Activated CD8-positive, alpha-beta T cell treated with anti-CD3 and anti-CD28 coated beads, Interleukin-2, amount 10 ng/mL, durations not matched to agents 7 days and 5 days (primary cell): ENCODE results near the gene SNTG2. TPM values are rescaled to one million over a fixed set of nuclear protein-coding genes. Genes with fewer than 3 reads are reported as not detected.
"Not testable (repeated sequence)": the region's sequence is repeated elsewhere in the genome, so short reads cannot be mapped to it uniquely, and the experiment has no call there.

Source experiments
- ATAC-seq: fragments of 150-1000 bp; cut with Tn5 transposase; one replicate; pipeline ENCODE4 v1.10.0; 2021; ENCODE audit warnings: moderate library complexity
- CTCF ChIA-PET: fragments of 350-600 bp; sonication (Branson Sonifier 250); formaldehyde crosslinking; loops from one replicate; lab custom pipeline; 2021; ENCODE audit warnings: antibody characterized with exemption; lab: Charles Lee
- POLR2A ChIA-PET: fragments of 350-600 bp; sonication (Branson Sonifier 250); formaldehyde crosslinking; loops from one replicate; lab custom pipeline; 2021; ENCODE audit warnings: antibody characterized with exemption; lab: Charles Lee
- DNase-seq: peaks from one replicate; pipeline ENCODE4 v3.0.0-alpha.2; 2020
- H3K27ac Mint-ChIP-seq: one replicate; pipeline ENCODE4 v1.8.0; 2021; ENCODE audit warnings: mild to moderate bottlenecking, mixed read lengths
- H3K27me3 Mint-ChIP-seq: one replicate; pipeline ENCODE4 v1.8.0; 2021; ENCODE audit warnings: low read depth, mixed read lengths
- H3K36me3 Mint-ChIP-seq: one replicate; pipeline ENCODE4 v1.8.0; 2021; ENCODE audit warnings: low read depth, mixed read lengths
- H3K4me1 Mint-ChIP-seq: one replicate; pipeline ENCODE4 v1.8.0; 2021; ENCODE audit warnings: low read depth, mixed read lengths
- H3K4me3 Mint-ChIP-seq: one replicate; pipeline ENCODE4 v1.8.0; 2021; ENCODE audit warnings: mild to moderate bottlenecking, mixed read lengths
- H3K9me3 Mint-ChIP-seq: one replicate; pipeline ENCODE4 v1.8.0; 2022; ENCODE audit warnings: mixed read lengths; ENCODE audit not compliant: insufficient read depth
- total RNA-seq, 2 experiments: library from RNA; stranded (reverse); gene quantifications; one replicate each; pipeline ENCODE4 v1.2.3, GENCODE V29; 2021

Gene SNTG2
- total RNA-seq, 2 experiments from 2014 or later, result 1.6 to 2.5 TPM

DNA sequence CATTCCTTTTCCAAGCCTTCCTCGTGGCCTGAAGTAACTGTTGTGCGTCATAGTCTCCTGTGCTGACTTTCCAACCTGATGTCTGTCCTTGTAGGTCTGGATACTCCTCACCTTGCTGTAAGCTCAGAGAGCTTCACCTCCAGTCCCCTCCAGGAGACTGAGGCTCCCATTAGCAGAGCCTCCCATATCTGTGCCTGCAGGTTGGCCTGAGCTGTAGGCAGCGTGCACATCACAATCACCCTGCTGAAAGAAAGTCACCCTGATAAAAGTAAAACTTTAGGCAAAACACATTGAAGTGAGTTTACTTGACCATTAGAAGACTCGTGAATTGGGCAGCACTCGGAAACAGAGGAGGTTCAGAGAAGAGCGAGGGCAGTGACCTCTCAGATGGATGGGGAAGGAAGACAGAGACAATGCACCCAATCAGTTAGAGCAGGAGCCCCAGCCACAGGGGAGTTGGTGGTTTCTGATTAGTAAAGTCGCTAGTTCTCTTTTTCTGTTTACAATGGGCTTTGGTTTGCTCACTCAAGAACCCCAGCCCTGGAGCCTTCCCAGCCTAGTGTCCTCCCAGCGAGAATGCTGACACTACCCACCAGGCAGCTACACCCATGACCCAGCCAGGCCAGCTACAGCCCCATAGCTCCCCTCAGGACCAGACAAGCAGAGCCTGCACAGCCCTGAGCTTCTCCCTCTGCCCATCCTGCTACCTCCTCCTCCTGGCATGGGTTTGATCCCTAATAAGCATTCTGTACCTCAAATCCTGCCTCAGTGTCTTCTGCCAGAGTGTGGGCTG is 450.5 kb downstream of the SNTG2 start:
- ATAC-seq, result no peak
- Mint-ChIP-seq H3K36me3 (no peaks in the 10 kb centered on the region), H3K4me3 (no peak overlapping the region), H3K4me1 (no peaks in the 10 kb centered on the region), H3K27me3 (no peaks in the 10 kb centered on the region), H3K27ac (no peak overlapping the region), H3K9me3 (no peaks in the 10 kb centered on the region)
- no peak for DNase-seq
- ChIA-PET CTCF (no interaction called here), POLR2A (no interaction called here)

DNA sequence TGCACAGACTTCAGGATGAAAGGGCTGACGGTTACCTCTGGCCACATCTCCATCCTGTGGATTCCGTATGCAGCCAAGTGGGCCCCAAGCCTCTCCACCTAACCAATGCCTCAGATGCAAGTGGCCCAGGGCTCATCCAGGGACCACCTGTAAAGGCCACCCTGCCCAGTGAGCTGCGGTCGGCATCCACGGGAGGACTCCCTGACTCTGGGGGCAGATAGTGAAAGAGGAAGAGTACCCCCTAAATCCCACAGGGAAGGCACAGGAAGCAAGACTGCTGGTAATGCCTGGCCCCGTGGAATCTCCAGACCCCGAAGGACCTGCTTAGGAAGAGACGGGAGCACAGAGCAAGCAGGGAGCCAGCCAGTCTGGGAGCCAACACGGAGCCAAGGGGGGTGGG is 451.4 kb downstream of the SNTG2 start:
- Mint-ChIP-seq H3K4me1 (no peaks in the 10 kb centered on the region), H3K4me3 (no peak overlapping the region), H3K36me3 (no peaks in the 10 kb centered on the region), H3K27me3 (no peaks in the 10 kb centered on the region), H3K9me3 (no peaks in the 10 kb centered on the region), H3K27ac (no peak overlapping the region)
- ChIA-PET CTCF (no interaction called here), POLR2A (no interaction called here)
- DNase-seq (no peak), ATAC-seq (no peak)

- ChIA-PET POLR2A (no interaction called here), CTCF (no interaction called here)
These were observed 452.9 kb downstream of the SNTG2 start for GRCh38 chr2:1403565-1403964.

DNA sequence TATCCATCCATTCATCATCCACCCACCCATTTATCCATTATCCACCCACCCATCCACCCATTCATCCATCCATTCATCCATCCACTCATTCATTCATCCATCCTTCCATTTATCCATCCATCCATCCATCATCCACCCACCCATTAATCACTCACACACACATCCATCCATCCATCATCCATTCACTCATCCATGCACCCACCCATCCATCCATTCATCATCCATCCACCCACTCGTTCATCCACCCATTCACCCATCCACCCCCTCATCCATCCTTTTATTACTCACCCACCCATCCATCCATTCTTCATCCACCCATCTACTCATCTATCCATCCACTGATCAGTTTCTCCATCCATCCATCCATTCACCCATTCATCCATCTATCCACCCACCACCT is 454.5 kb downstream of the SNTG2 start:
- Mint-ChIP-seq H3K4me1 (no peaks in the 10 kb centered on the region), H3K9me3 (no peaks in the 10 kb centered on the region), H3K4me3 (no peak overlapping the region), H3K36me3 (no peaks in the 10 kb centered on the region), H3K27me3 (no peaks in the 10 kb centered on the region), H3K27ac (no peak overlapping the region)
- DNase-seq, result no peak
- ATAC-seq, result no peak
- CTCF ChIA-PET, result no interaction called here
- POLR2A ChIA-PET, result no interaction called here

More at GRCh38 chr2:1403565-1403964, 452.9 kb downstream of the SNTG2 start:
- Mint-ChIP-seq H3K36me3 (no peaks in the 10 kb centered on the region), H3K4me1 (no peaks in the 10 kb centered on the region), H3K27me3 (no peaks in the 10 kb centered on the region), H3K9me3 (no peaks in the 10 kb centered on the region), H3K4me3 (no peak overlapping the region), H3K27ac (no peak overlapping the region)
- no peak for DNase-seq
- no peak for ATAC-seq

- Mint-ChIP-seq H3K4me3 (no peak overlapping the region), H3K9me3 (no peaks in the 10 kb centered on the region), H3K27me3 (no peaks in the 10 kb centered on the region), H3K4me1 (no peaks in the 10 kb centered on the region), H3K36me3 (no peaks in the 10 kb centered on the region), H3K27ac (no peak overlapping the region)
- DNase-seq (no peak), ATAC-seq (no peak)
- ChIA-PET CTCF (no interaction called here), POLR2A (no interaction called here)
These were observed 455.3 kb downstream of the SNTG2 start for GRCh38 chr2:1405967-1406366.

GRCh38 chr2:1406434-1406833 is 455.8 kb downstream of the SNTG2 start:
- H3K27ac Mint-ChIP-seq, result no peak overlapping the region
- H3K9me3 Mint-ChIP-seq, result no peaks in the 10 kb centered on the region
- H3K27me3 Mint-ChIP-seq, result no peaks in the 10 kb centered on the region
- H3K36me3 Mint-ChIP-seq, result no peaks in the 10 kb centered on the region
- ATAC-seq (no peak), DNase-seq (no peak)
- no peaks in the 10 kb centered on the region for H3K4me1 Mint-ChIP-seq
- no peak overlapping the region for H3K4me3 Mint-ChIP-seq
- CTCF ChIA-PET, result no interaction called here
- POLR2A ChIA-PET, result no interaction called here

DNA sequence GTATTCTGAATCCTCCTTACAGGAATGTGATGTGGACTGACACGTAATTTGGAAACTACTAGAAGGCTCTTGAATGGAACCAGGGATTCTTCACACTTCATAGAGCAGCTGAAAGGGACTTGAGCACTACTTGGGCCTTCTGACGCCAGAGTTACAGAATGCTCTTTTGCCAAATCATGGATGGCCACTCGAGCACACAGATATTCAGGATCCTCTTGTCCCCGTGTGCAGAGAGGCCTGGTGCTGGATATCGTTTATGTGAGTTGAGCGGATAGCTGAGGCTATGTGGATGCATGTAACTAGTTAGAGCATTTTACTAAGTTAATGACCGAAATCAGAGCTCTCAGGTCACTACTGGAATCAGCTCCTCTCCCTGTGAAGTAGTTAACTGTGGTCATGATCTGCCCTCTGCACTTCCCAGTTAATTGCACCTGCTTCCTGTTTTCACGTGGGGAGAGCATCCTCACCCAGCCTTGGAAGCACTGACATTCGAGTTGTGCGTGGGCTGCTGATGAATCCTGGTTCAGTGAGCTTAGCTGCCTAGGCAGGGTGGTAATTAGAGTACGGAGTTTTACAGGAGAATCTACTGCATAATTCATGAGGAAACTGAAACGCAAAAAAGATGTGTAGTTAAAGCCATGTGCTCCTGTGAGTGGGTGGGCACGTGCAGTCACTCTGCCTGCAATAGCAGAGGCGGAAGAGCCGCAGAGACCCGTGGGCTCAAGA is 457.5 kb downstream of the SNTG2 start:
- ChIA-PET POLR2A (no interaction called here), CTCF (no interaction called here)
- ATAC-seq, result no peak

GRCh38 chr2:1413156-1413710 is 462.6 kb downstream of the SNTG2 start, which contains the start of gene TPO:
Gene TPO, plus strand, starts transcription at chr2:1413463. Its CDS starts 946 bp downstream, at chr2:1414409.
- H3K4me3 Mint-ChIP-seq, result no peak within 1 kb of the TSS
- POLR2A ChIA-PET, result no interaction called here
- H3K4me1 Mint-ChIP-seq, result no peaks in the 10 kb centered on the region
- no peak within 1 kb of the TSS for H3K27ac Mint-ChIP-seq
- ATAC-seq, result no peak
- H3K27me3 Mint-ChIP-seq, result no peaks in the 10 kb centered on the region
- no peak for DNase-seq
- no peaks in the 10 kb centered on the region for H3K36me3 Mint-ChIP-seq
- CTCF ChIA-PET, result no interaction called here
- no peaks in the 10 kb centered on the region for H3K9me3 Mint-ChIP-seq

More for the DNA sequence above, 457.5 kb downstream of the SNTG2 start:
- no peaks in the 10 kb centered on the region for H3K4me1 Mint-ChIP-seq
- no peak overlapping the region for H3K4me3 Mint-ChIP-seq
- no peak overlapping the region for H3K27ac Mint-ChIP-seq
- no peaks in the 10 kb centered on the region for H3K27me3 Mint-ChIP-seq
- no peak for DNase-seq
- H3K36me3 Mint-ChIP-seq, result no peaks in the 10 kb centered on the region
- no peaks in the 10 kb centered on the region for H3K9me3 Mint-ChIP-seq

- H3K4me1 Mint-ChIP-seq, result no peaks in the 10 kb centered on the region
- ATAC-seq, result no peak
- no peak overlapping the region for H3K27ac Mint-ChIP-seq
- no peaks in the 10 kb centered on the region for H3K9me3 Mint-ChIP-seq
- no peaks in the 10 kb centered on the region for H3K36me3 Mint-ChIP-seq
- CTCF ChIA-PET, result no interaction called here
- POLR2A ChIA-PET, result no interaction called here
- no peaks in the 10 kb centered on the region for H3K27me3 Mint-ChIP-seq
- no peak overlapping the region for H3K4me3 Mint-ChIP-seq
- no peak for DNase-seq
These were observed 463.5 kb downstream of the SNTG2 start for GRCh38 chr2:1414121-1414520.

DNA sequence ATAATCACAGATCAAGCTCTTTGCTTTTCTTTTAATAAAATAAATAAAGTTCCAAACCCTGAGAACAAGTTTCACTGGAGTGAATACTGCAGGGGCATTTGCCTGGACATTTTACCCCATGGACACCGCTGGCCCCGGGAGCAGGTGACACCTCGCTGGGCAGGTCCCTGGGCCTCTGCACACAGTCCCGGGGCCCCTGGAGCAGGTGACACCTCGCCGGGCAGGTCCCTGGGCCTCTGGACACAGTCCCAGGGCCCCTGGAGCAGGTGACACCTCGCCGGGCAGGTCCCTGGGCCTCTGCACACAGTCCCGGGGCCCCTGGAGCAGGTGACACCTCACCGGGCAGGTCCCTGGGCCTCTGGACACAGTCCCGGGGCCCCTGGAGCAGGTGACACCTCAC is 464.3 kb downstream of the SNTG2 start:
- POLR2A ChIA-PET, ATAC-seq, CTCF ChIA-PET: not testable (repeated sequence)

DNA sequence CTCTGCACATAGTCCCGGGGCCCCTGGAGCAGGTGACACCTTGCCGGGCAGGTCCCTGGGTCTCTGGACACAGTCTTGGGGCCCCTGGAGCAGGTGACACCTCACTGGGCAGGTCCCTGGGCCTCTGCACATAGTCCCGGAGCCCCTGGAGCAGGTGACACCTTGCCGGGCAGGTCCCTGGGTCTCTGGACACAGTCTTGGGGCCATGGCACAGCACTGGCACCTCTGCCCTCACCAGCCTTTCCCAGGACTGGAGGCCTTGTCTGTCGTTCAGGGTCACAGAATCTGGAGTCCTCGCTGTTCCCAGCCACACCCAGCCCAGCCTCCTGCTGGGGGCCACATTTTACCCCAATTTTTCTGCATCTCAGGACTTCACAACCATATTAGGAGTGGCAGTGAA is 464.9 kb downstream of the SNTG2 start:
- POLR2A ChIA-PET, result no interaction called here
- CTCF ChIA-PET, result no interaction called here
- Mint-ChIP-seq H3K9me3 (no peaks in the 10 kb centered on the region), H3K27me3 (no peaks in the 10 kb centered on the region), H3K36me3 (no peaks in the 10 kb centered on the region), H3K4me3 (no peak overlapping the region), H3K4me1 (no peaks in the 10 kb centered on the region), H3K27ac (no peak overlapping the region)
- no peak for DNase-seq
- ATAC-seq, result no peak

More for the DNA sequence above, 464.3 kb downstream of the SNTG2 start:
- not testable (repeated sequence) for H3K27ac Mint-ChIP-seq, H3K9me3 Mint-ChIP-seq, H3K4me1 Mint-ChIP-seq, H3K36me3 Mint-ChIP-seq, DNase-seq, H3K4me3 Mint-ChIP-seq, H3K27me3 Mint-ChIP-seq
